Astrocyte of the spinal cord (primary cell): ENCODE data around the gene PIK3R3.
A peak's percentile ranks its signal among the peaks of the same experiment; 100 is the strongest.

Source experiments
- DNase-seq: peaks from one replicate; pipeline ENCODE4 v3.0.0; 2011; ENCODE audit warnings: low read depth, low spot score
- H3K4me3 ChIP-seq: 2 replicates; pipeline ENCODE4 v1.5.1; 2011; ENCODE audit warnings: low read depth, mild to moderate bottlenecking, low read length, moderate library complexity
- CTCF ChIP-seq: IDR thresholded peaks from 2 replicates; pipeline ENCODE4 v1.5.1; 2012; ENCODE audit warnings: low read depth, mild to moderate bottlenecking, low read length, inconsistent platforms
- in situ Hi-C: cut with HindIII; loops from 2 replicates; pipeline ENCODE4 v1.10.0; 2017; ENCODE audit warnings: low sequenced_read_pairs

The PIK3R3 gene

GRCh38 chr1:46157916-46158311, 25.5 kb upstream of the PIK3R3 start:
- in situ Hi-C loops = no loop called here
- no peak for DNase-seq
- H3K4me3 ChIP-seq = no peak overlapping the region
- no peak for TF ChIP-seq CTCF

GRCh38 chr1:46153732-46154131, 21.3 kb upstream of the PIK3R3 start:
- TF ChIP-seq CTCF = no peak
- DNase-seq = no peak
- H3K4me3 ChIP-seq = no peak overlapping the region
- in situ Hi-C loops = no loop called here

- TF ChIP-seq CTCF = no peak
- in situ Hi-C loops = no loop called here
- no peak overlapping the region for H3K4me3 ChIP-seq
- no peak for DNase-seq
Observed at GRCh38 chr1:46153228-46153627, 20.8 kb upstream of the PIK3R3 start.

- in situ Hi-C loops = no loop called here
- DNase-seq = peak; percentile 77
- TF ChIP-seq CTCF = no peak
- no peak overlapping the region for H3K4me3 ChIP-seq
Observed at GRCh38 chr1:46152016-46152415, 19.6 kb upstream of the PIK3R3 start.

GRCh38 chr1:46150085-46150484, 17.7 kb upstream of the PIK3R3 start:
- no peak overlapping the region for H3K4me3 ChIP-seq
- peak; percentile 7 for DNase-seq
- no peak for TF ChIP-seq CTCF
- in situ Hi-C loops = no loop called here

GRCh38 chr1:46148318-46148717, 15.9 kb upstream of the PIK3R3 start:
- H3K4me3 ChIP-seq = no peak overlapping the region
- no peak for DNase-seq
- in situ Hi-C loops = no loop called here
- no peak for TF ChIP-seq CTCF

GRCh38 chr1:46137916-46138315, 5.5 kb upstream of the PIK3R3 start:
- DNase-seq = peak; percentile 79
- in situ Hi-C loops = no loop called here
- no peak for TF ChIP-seq CTCF
- H3K4me3 ChIP-seq = peak overlapping the region; percentile 19
